GM06990 (cell line): ENCODE results near the gene ARHGAP42.

Experiments
- DNase-seq: peaks from one replicate; pipeline ENCODE4 v3.0.0-alpha.2; 2011; ENCODE audit not compliant: insufficient read length; ENCODE audit errors: extremely low read depth
- H3K27me3 ChIP-seq: replicated peaks from 2 replicates; pipeline ENCODE4 v1.6.0; 2011; ENCODE audit warnings: low read length; ENCODE audit not compliant: control insufficient read depth, insufficient read depth
- H3K36me3 ChIP-seq: 2 replicates; pipeline ENCODE4 v1.5.1; 2011; ENCODE audit warnings: low read length; ENCODE audit not compliant: control insufficient read depth, insufficient read depth
- H3K4me3 ChIP-seq: replicated peaks from 2 replicates; pipeline ENCODE4 v1.5.1; 2011; ENCODE audit warnings: low read depth, mild to moderate bottlenecking, control low read depth, low read length
- TF ChIP-seq, protein P1 (sequence below): IDR thresholded peaks from 2 replicates; pipeline ENCODE4 v1.5.1; 2011; ENCODE audit warnings: low read length, control low read depth, mild to moderate bottlenecking, inconsistent platforms; ENCODE audit not compliant: insufficient read depth, poor library complexity, severe bottlenecking

ARHGAP42 gene

DNA sequence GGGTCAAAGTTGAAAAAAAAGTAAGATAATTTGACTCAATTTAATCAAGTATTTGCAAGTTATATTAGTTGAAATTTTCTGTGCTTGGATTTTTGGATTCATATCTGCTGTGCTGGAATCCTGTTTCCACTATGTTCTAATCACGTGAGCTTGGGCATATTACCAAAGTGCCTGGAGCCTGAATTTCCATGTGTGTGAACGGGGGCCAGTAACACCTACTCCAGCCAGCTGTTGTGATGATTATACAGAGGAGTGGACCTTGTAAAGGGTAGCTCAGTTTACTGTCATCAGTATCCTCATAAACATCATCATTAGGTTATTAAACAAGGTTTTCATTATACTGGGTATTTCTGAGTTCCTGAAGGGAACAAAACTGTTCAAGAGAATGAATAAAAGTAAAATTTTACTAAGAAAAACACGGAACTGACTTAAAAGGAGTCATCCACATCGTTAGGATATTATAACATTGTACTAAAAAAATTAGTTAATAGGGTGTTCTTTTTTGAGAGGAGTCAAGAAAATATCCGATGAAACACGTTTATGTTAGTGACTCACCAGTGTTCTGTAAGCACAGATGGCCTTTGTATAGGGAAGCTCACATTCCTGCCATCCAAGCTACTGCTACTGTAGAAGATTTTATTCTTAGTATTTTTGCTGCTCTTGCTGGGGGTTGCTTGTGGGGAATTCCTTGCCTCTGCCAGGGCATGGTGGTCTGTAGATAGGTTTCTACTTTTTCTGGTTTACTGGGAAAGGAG, 144.1 kb downstream of the ARHGAP42 start:
- DNase-seq: no peak
- H3K36me3 ChIP-seq: no peaks in the 10 kb centered on the region
- no peak overlapping the region for H3K4me3 ChIP-seq
- TF ChIP-seq, protein P1, sequence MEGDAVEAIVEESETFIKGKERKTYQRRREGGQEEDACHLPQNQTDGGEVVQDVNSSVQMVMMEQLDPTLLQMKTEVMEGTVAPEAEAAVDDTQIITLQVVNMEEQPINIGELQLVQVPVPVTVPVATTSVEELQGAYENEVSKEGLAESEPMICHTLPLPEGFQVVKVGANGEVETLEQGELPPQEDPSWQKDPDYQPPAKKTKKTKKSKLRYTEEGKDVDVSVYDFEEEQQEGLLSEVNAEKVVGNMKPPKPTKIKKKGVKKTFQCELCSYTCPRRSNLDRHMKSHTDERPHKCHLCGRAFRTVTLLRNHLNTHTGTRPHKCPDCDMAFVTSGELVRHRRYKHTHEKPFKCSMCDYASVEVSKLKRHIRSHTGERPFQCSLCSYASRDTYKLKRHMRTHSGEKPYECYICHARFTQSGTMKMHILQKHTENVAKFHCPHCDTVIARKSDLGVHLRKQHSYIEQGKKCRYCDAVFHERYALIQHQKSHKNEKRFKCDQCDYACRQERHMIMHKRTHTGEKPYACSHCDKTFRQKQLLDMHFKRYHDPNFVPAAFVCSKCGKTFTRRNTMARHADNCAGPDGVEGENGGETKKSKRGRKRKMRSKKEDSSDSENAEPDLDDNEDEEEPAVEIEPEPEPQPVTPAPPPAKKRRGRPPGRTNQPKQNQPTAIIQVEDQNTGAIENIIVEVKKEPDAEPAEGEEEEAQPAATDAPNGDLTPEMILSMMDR: no peak
- H3K27me3 ChIP-seq: peaks cover 2% of the 10 kb centered on the region; the same call in 1 of the 2 replicates

DNA sequence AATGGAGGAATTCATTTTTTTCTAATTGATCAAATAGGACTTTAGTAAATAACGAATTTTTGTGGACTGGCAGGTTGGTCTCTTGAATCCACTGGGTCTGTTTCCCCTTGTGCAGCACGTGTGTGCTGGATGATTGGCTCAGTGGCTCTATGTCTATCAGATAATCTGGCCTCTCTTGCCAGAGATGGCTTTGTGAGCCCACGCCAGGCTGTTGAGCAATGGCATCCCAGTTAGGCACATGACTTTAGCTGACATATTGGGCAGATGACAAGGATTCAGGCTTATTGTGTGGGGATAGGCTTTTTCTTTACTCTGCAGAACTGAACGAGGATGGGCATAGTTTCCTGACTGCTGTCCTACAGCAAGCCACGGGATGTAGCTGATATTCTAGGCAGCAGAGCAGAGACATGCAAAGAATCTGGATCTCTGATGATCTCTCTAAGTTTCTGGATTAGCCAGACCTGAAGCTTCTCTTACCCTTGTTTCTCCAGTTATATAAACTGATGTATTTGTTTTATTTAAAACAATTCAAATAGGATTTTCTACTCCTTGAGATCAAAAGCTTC, 144.9 kb downstream of the ARHGAP42 start:
- TF ChIP-seq, protein P1: no peak
- no peak overlapping the region for H3K4me3 ChIP-seq
- H3K36me3 ChIP-seq: no peaks in the 10 kb centered on the region
- H3K27me3 ChIP-seq: peaks cover 2% of the 10 kb centered on the region; the same call in 1 of the 2 replicates
- no peak for DNase-seq

DNA sequence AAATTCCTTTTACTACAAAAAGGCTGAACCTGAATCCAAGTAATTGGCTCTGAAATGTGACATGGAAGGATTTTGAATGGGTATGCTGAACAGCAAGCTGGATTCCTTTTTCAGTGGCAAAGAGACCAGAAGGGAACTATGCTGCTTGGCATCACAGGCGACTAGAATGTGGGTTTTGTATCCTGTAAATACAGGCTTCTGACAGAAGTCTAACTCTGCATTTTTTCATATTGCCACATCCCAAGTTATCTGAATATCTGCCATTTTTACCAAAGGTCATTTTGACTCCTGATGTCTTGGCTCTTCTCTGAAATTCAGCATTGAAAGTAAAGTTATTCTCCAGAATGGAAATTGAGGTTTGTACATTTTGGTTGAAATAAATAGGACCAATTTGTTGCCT, 145.7 kb downstream of the ARHGAP42 start:
- H3K27me3 ChIP-seq: peaks cover 2% of the 10 kb centered on the region; the same call in 1 of the 2 replicates
- DNase-seq: no peak
- TF ChIP-seq, protein P1: no peak
- no peak overlapping the region for H3K4me3 ChIP-seq
- no peaks in the 10 kb centered on the region for H3K36me3 ChIP-seq

DNA sequence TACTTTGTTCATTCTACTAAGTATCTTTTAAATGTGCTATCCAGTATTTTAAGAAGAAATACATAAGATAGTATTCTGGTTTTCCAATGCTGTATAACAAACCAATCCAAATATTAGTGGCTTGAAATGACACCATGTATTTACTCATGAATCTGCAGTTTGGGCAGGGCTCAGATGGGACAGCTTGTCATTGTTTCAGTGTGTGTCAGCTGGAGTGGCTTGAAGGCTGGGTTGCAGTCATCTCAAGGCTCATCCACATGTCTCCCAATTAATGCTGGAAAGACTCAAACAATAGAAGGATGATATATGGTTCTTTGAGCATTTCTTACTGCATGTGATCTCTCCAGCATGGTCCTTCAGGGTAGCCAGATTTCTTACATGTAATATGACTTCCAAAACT, 146.2 kb downstream of the ARHGAP42 start:
- TF ChIP-seq, protein P1: no peak
- no peak for DNase-seq
- peaks cover 2% of the 10 kb centered on the region; the same call in 1 of the 2 replicates for H3K27me3 ChIP-seq
- no peaks in the 10 kb centered on the region for H3K36me3 ChIP-seq
- no peak overlapping the region for H3K4me3 ChIP-seq

GRCh38 chr11:100835854-100836253, 148.8 kb downstream of the ARHGAP42 start:
- TF ChIP-seq, protein P1: no peak
- Histone ChIP-seq H3K4me3 (no peak overlapping the region), H3K36me3 (no peaks in the 10 kb centered on the region), H3K27me3 (peaks cover 2% of the 10 kb centered on the region; the same call in 1 of the 2 replicates)
- no peak for DNase-seq
